HepG2 (cell line): Measurements from ENCODE around the gene CAPS. TPM values are rescaled to one million over a fixed set of nuclear protein-coding genes. Genes with fewer than 3 reads are reported as not detected.

Source experiments
- ESRRA ChIP-seq: sonication (generic); formaldehyde crosslinking; IDR thresholded peaks from 2 replicates; pipeline ENCODE4 v1.5.1; 2020; ENCODE audit warnings: mild to moderate bottlenecking, low read depth, missing genetic modification reagents
- IKZF1 ChIP-seq: fragments of 450-650 bp; IDR thresholded peaks from 2 replicates; pipeline ENCODE4 v1.7.1; 2016
- MEIS2 ChIP-seq: sonication (generic); formaldehyde crosslinking; IDR thresholded peaks from 2 replicates; pipeline ENCODE4 v1.9.0; 2021; ENCODE audit warnings: mild to moderate bottlenecking, missing genetic modification reagents
- MIXL1 ChIP-seq: IDR thresholded peaks from 2 replicates; pipeline ENCODE4 v1.6.1; 2016
- PAF1 ChIP-seq: IDR thresholded peaks from 2 replicates; pipeline ENCODE4 v1.6.1; 2016; ENCODE audit warnings: missing genetic modification reagents, missing compliant biosample characterization
- RCOR2 ChIP-seq: IDR thresholded peaks from 2 replicates; pipeline ENCODE4 v1.6.1; 2016; ENCODE audit warnings: missing biosample characterization, missing genetic modification reagents
- REPIN1 ChIP-seq: sonication (generic); formaldehyde crosslinking; IDR thresholded peaks from 2 replicates; pipeline ENCODE4 v1.8.0; 2022; ENCODE audit warnings: missing genetic modification reagents, low read depth, mild to moderate bottlenecking, borderline replicate concordance
- RNF219 ChIP-seq: sonication (generic); formaldehyde crosslinking; IDR thresholded peaks from 2 replicates; pipeline ENCODE4 v1.5.0; 2020; ENCODE audit warnings: mild to moderate bottlenecking, missing genetic modification reagents
- ZFP41 ChIP-seq: sonication (generic); formaldehyde crosslinking; IDR thresholded peaks from 2 replicates; pipeline ENCODE4 v1.4.0; 2020; ENCODE audit warnings: mild to moderate bottlenecking, missing genetic modification reagents, borderline replicate concordance
- ZFP90 ChIP-seq: sonication (generic); formaldehyde crosslinking; IDR thresholded peaks from 2 replicates; pipeline ENCODE4 v1.8.0; 2022; ENCODE audit warnings: missing genetic modification reagents, mild to moderate bottlenecking, inconsistent platforms, borderline replicate concordance
- ZFY ChIP-seq: sonication (generic); formaldehyde crosslinking; IDR thresholded peaks from 2 replicates; pipeline ENCODE4 v1.4.0; 2020; ENCODE audit warnings: missing genetic modification reagents
- ZHX1 ChIP-seq: sonication (generic); formaldehyde crosslinking; IDR thresholded peaks from 2 replicates; pipeline ENCODE4 v1.8.1; 2022; ENCODE audit warnings: low read depth, mild to moderate bottlenecking, missing genetic modification reagents
- ZMYM2 ChIP-seq: sonication (generic); formaldehyde crosslinking; IDR thresholded peaks from 2 replicates; pipeline ENCODE4 v1.8.0; 2022; ENCODE audit warnings: mild to moderate bottlenecking, missing genetic modification reagents
- ZNF12 ChIP-seq: sonication (generic); formaldehyde crosslinking; IDR thresholded peaks from 2 replicates; pipeline ENCODE4 v1.5.0; 2020; ENCODE audit warnings: missing genetic modification reagents
- ZNF121 ChIP-seq: sonication (generic); formaldehyde crosslinking; IDR thresholded peaks from 2 replicates; pipeline ENCODE4 v1.5.0; 2020; ENCODE audit warnings: mild to moderate bottlenecking, missing genetic modification reagents
- ZNF329 ChIP-seq: sonication (generic); formaldehyde crosslinking; IDR thresholded peaks from 2 replicates; pipeline ENCODE4 v1.9.0; 2021; ENCODE audit warnings: low read depth, mild to moderate bottlenecking, missing genetic modification reagents
- ZNF749 ChIP-seq: sonication (generic); formaldehyde crosslinking; IDR thresholded peaks from 2 replicates; pipeline ENCODE4 v1.8.0; 2022; ENCODE audit warnings: mild to moderate bottlenecking, missing genetic modification reagents, moderate library complexity, borderline replicate concordance
- ZNF761 ChIP-seq: sonication (generic); formaldehyde crosslinking; conservative IDR thresholded peaks from 2 replicates; pipeline ENCODE4 v1.4.0; 2020; ENCODE audit warnings: mild to moderate bottlenecking, missing genetic modification reagents
- polyA plus RNA-seq, 8 experiments: library from polyadenylated mRNA; depleted of rRNA in 3 of 8; stranded (reverse) in 7 of 8; unstranded in 1 of 8; fragments of >200 nt; fragmentation: Illumina TruSeq in 4 of 8; extraction: Trizol in 4 of 8; gene quantifications; 2 replicates each; pipeline versions ENCODE4 v1.2.1 to v1.2.3, GENCODE V29; 2011 to 2016; ENCODE audit warnings: low read depth in 4 of 8, missing spikeins in 1 of 8, mixed read lengths in 1 of 8; ENCODE audit not compliant: insufficient read depth in 1 of 8
- total RNA-seq, 5 experiments: library from RNA; depleted of rRNA; stranded (reverse); fragments of >200 nt; fragmentation: Illumina TruSeq; extraction: Trizol; gene quantifications; 2 replicates each; pipeline ENCODE4 v1.2.3, GENCODE V29; 2016; ENCODE audit warnings: low read depth in 1 of 5

CAPS gene
- total and polyA plus RNA-seq, 2 of the 13 experiments (the other 11 are each of a cell fraction or from before 2014, with no cell fraction given), result 3.1 TPM

GRCh38 chr19:5880604-5881078 is 33.4 kb upstream of the CAPS start (continued):
- TF ChIP-seq RNF219 (CRISPR knock-in tag), result peak; percentile 92; the same call in 1 of the 2 replicates
- TF ChIP-seq MEIS2 (CRISPR knock-in tag), result peak; percentile 77; the same call in 1 of the 2 replicates
- TF ChIP-seq ZNF12, result peak; percentile 66; the same call in 1 of the 2 replicates
- peak; percentile 50; the same call in 1 of the 2 replicates for TF ChIP-seq ZMYM2 (CRISPR knock-in tag)
- peak; percentile 40; the same call in 1 of the 2 replicates for TF ChIP-seq ESRRA (CRISPR knock-in tag)
- TF ChIP-seq ZNF749 (CRISPR knock-in tag), result peak; percentile 23; the same call in 1 of the 2 replicates
- TF ChIP-seq ZFY (CRISPR knock-in tag), result peak; percentile 44; the same call in 1 of the 2 replicates
- no peak for TF ChIP-seq ZNF329 (CRISPR knock-in tag)
- peak; percentile 54; the same call in 1 of the 2 replicates for TF ChIP-seq REPIN1
- peak; percentile 67; the same call in 1 of the 2 replicates for TF ChIP-seq RCOR2 (CRISPR knock-in tag)
- TF ChIP-seq ZFP41 (CRISPR knock-in tag), result no peak
- no peak for TF ChIP-seq ZHX1
- no peak for TF ChIP-seq IKZF1
- 0 out of 2 replicates have a peak, but pooled peaks have one; percentile 34 for TF ChIP-seq ZNF121 (CRISPR knock-in tag)
- no peak for TF ChIP-seq ZNF761
- TF ChIP-seq MIXL1, result peak; percentile 64; the same call in 1 of the 2 replicates
- TF ChIP-seq ZFP90 (CRISPR knock-in tag), result peak; percentile 90
- no peak for TF ChIP-seq PAF1 (CRISPR knock-in tag)
